Heart left ventricle (tissue), 16 donors: ENCODE measurements around the gene TNFRSF18. TPM values are rescaled to one million over a fixed set of nuclear protein-coding genes. Genes with fewer than 3 reads are reported as not detected.
"Not testable (repeated sequence)": the region's sequence is repeated elsewhere in the genome, so short reads cannot be mapped to it uniquely, and the experiment has no call there.

Experiments used
- ATAC-seq, 4 donors: fragments of 200-7000 bp; cut with Tn5 transposase; one replicate each; pipeline ENCODE4 v1.9.1; 2020 to 2022; ENCODE audit warnings: moderate library complexity in 4 of 4, mild to moderate bottlenecking in 3 of 4, moderate number of reproducible peaks in 1 of 4
- DNase-seq, 5 donors: peaks; one replicate each; pipeline ENCODE4 v3.0.0-alpha.2; 2020
- H3K27ac ChIP-seq, 12 donors: fragments of 200-600 bp; sonication (generic) in 4 of 12; one replicate each; pipeline versions ENCODE4 v1.5.0 to v1.8.0; 2016 to 2022; ENCODE audit warnings: mild to moderate bottlenecking in 2 of 12
- H3K27me3 ChIP-seq, 9 donors: fragments of 200-600 bp; sonication (generic) in 2 of 9; one replicate each; pipeline versions ENCODE4 v1.5.1 to v1.8.0; 2016 to 2022; ENCODE audit warnings: mild to moderate bottlenecking in 3 of 9
- H3K36me3 ChIP-seq, 9 donors: fragments of 200-600 bp; sonication (generic) in 2 of 9; one replicate each; pipeline versions ENCODE4 v1.5.0 to v1.8.0; 2018 to 2022; ENCODE audit warnings: mild to moderate bottlenecking in 2 of 9
- H3K4me1 ChIP-seq, 12 donors: fragments of 200-600 bp; sonication (generic) in 4 of 12; one replicate each; pipeline versions ENCODE4 v1.5.0 to v1.8.0; 2016 to 2022; ENCODE audit warnings: mild to moderate bottlenecking in 3 of 12
- H3K4me3 ChIP-seq, 12 donors: fragments of 200-600 bp; sonication (generic) in 4 of 12; one replicate each; pipeline versions ENCODE4 v1.5.0 to v1.8.0; 2017 to 2022; ENCODE audit warnings: mild to moderate bottlenecking in 9 of 12, moderate library complexity in 4 of 12
- H3K9me3 ChIP-seq, 12 donors: fragments of 200-600 bp; sonication (generic) in 4 of 12; one replicate each; pipeline versions ENCODE4 v1.5.0 to v1.8.0; 2016 to 2022; ENCODE audit warnings: mild to moderate bottlenecking in 1 of 12
- POLR2A ChIP-seq, 2 donors: fragments of 450-650 bp; IDR thresholded peaks; one replicate each; pipeline ENCODE4 v1.6.1; 2017; ENCODE audit warnings: antibody characterized with exemption in 2 of 2, mild to moderate bottlenecking in 2 of 2, moderate library complexity in 2 of 2
- WGBS, 4 donors: extraction: QIAGEN DNeasy Blood & Tissue Kit in 2 of 4; methylation state at CpG; one replicate each; pipeline versions ENCODE4 v1.1.5 to v1.1.7; 2013 to 2018; 5-methylcytosine and 5-hydroxymethylcytosine counted together
- intact Hi-C, 10 donors: fragments of 100-400 bp; cut with DNase I; formaldehyde crosslinking; loops; one replicate each; pipeline versions ENCODE4 v1.11.1 to v1.14.2; 2022
- polyA plus RNA-seq, 2 donors: library from polyadenylated mRNA; stranded (reverse); fragments of 200-250 nt; gene quantifications; one replicate each; pipeline ENCODE4 v1.2.3, GENCODE V29; 2013
- total RNA-seq, 9 donors: library from RNA; depleted of rRNA in 2 of 9; stranded (reverse); fragments of >200 nt in 2 of 9; fragmentation: NEBNext Ultra II Directional in 3 of 9; extraction: Animal tissue kit (Norgen Biotek cat#: 25700) in 3 of 9; gene quantifications; one replicate each; pipeline versions ENCODE4 v1.1.0 to v1.2.4, GENCODE V29; 2016 to 2023
- TF ChIP-seq, protein P1 (sequence below), 12 donors: fragments of 200-600 bp; sonication (generic) in 4 of 12; IDR thresholded peaks; one replicate each; pipeline versions ENCODE4 v1.5.0 to v1.8.0; 2018 to 2022; ENCODE audit warnings: antibody characterized with exemption in 12 of 12, mild to moderate bottlenecking in 5 of 12
- donor health status: ischemic (EF 13 %, LVEDD 7.1; RV severe dilation, severe dysfunction).
- donor health status: healthy with polysubstance abuse.
- donor health status: DM: no; HTN: yes; CAD: no.
- donor health status: DM: no; HTN: no; CAD: no.
- donor health status: ischemic (EF 25% LVEDD 6.9; RV normal size, moderate dysfunction).
- donor health status: ischemic (EF 25% LVEDD 5.7; RV mildly dilated, moderate dysfunction).
- donor health status: healthy.
- donor health status: DM: yes; HTN: yes; CAD: no.
- donor health status: ischemic (EF 35%, LVEDD 5.7; RV mildly dilated, moderate dysfunction).
- donor health status: nonischemic (EF 11% LVEDD 7.7; RV severe dilation, severe dysfunction).
- donor health status: DM: yes; HTN: yes; CAD: no.
- donor health status: PGD.
- donor health status: ischemic (EF 29% LVEDD 5.4; RV normal size, mild dysfunction).
- donor health status: nonischemic (EF 23%, LVEDD 6.1; RV moderate dilation, normal function).

Gene TNFRSF18
- total and polyA plus RNA-seq, 11 donors, result 0.24 to 0.93 (median 0.77) TPM; not detected in 8

DNA sequence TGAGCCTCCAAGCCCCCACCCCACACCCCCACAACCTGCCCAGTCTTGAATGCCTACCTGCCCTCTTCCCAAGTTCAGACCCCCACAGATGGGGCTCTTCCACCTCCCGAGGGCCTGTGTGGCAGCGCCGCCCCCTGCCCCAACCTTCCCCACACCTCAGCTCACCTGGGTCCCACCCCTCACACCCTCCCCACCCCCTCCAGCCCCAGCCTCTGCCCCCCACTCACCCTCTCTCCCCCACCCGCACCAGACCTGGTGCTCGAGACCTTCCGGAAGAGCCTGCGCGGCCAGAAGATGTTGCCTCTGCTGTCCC is 9.2 kb downstream of the TNFRSF18 start:
- no peaks in the 10 kb centered on the region for H3K36me3 ChIP-seq
- peaks cover 0 to 17% (median 0%) of the 10 kb centered on the region in 12 donors for H3K9me3 ChIP-seq
- peaks cover 0 to 13% (median 8%) of the 10 kb centered on the region in 12 donors for H3K4me1 ChIP-seq
- intact Hi-C loops, result loop anchor here in 1 of 10 donors (5.0 kb wide), 1 partner anchor 40 kb away; no protein-coding TSS in a partner anchor
- peak in 1 of 5 donors; percentile 27 for DNase-seq
- 86 to 95% (median 91%) methylated on average over 4 to 8 of the region's 8 CpGs for WGBS, 4 donors
- no peak overlapping the region for H3K27ac ChIP-seq
- TF ChIP-seq, protein P1, sequence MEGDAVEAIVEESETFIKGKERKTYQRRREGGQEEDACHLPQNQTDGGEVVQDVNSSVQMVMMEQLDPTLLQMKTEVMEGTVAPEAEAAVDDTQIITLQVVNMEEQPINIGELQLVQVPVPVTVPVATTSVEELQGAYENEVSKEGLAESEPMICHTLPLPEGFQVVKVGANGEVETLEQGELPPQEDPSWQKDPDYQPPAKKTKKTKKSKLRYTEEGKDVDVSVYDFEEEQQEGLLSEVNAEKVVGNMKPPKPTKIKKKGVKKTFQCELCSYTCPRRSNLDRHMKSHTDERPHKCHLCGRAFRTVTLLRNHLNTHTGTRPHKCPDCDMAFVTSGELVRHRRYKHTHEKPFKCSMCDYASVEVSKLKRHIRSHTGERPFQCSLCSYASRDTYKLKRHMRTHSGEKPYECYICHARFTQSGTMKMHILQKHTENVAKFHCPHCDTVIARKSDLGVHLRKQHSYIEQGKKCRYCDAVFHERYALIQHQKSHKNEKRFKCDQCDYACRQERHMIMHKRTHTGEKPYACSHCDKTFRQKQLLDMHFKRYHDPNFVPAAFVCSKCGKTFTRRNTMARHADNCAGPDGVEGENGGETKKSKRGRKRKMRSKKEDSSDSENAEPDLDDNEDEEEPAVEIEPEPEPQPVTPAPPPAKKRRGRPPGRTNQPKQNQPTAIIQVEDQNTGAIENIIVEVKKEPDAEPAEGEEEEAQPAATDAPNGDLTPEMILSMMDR (IDR thresholded peaks at IDR 0.05), result no peak
- no peak for TF ChIP-seq POLR2A (IDR thresholded peaks at IDR 0.05)
- H3K4me3 ChIP-seq, result no peak overlapping the region
- no peak for ATAC-seq
- peaks cover 0 to 15% (median 5%) of the 10 kb centered on the region in 9 donors for H3K27me3 ChIP-seq

DNA sequence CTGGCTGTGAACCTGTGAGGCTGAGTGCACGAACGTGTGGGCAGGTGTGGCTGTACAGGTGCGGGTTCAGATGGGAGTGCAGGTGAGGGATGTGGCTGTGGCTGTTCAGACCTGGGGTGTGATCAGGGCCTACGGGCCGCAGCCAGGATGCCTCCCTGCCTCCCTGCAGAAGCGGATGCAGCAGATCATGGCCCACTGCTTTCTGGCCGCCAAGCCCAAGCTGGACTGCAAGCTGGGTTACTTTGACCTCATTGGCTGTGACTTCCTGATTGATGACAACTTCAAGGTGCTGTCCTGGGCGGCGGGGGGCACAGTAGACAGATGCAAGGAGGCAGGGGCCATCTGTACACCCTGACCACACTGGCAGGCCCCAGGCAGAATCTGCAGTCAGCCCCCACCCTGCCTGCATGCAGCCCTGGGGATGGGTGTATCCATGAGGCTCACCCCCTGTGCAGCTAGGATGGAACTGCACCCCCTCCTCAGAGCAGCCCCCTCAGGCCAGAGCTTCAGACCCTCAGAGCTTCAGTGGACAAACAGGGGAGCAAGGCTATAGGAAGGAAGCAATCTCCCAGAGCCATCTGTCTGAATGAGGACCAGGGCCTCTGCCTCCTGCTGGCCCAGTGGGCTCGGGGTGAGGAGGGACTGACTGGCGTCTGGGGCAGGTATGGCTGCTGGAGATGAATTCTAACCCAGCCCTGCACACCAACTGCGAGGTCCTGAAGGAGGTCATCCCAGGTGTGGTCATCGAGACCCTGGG is 9.8 kb downstream of the TNFRSF18 start:
- ATAC-seq (no peak), DNase-seq (peak in 4 of 5 donors; percentile 5 to 54 (median 14))
- TF ChIP-seq, protein P1 (IDR thresholded peaks at IDR 0.05), result no peak
- TF ChIP-seq POLR2A (IDR thresholded peaks at IDR 0.05), result no peak

DNA sequence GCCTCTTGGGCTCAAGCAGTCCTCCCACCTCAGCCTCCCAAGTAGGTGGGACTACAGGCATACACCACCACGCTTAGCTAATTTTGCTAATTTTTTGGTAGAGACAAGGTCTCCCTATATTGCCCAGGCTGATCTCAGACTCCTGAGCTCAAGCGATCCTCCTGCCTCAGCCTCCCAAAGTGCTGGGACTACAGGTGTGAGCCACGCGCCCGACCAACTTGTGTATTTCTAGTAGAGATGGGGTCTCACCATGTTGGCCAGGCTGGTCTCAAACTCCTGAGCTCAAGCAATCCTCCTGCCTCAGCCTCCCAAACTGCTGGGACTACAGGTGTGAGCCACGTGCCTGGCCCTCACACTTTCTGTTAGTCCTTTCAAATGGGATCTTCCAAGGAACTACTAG is 10.7 kb downstream of the TNFRSF18 start:
- peaks cover 0 to 17% (median 0%) of the 10 kb centered on the region in 12 donors for H3K9me3 ChIP-seq
- H3K27ac ChIP-seq, H3K4me3 ChIP-seq, H3K36me3 ChIP-seq, ATAC-seq, H3K27me3 ChIP-seq, H3K4me1 ChIP-seq: not testable (repeated sequence)
- intact Hi-C loops, result loop anchor here in 1 of 10 donors (5.0 kb wide), 1 partner anchor 38 kb away; no protein-coding TSS in a partner anchor
- WGBS, 4 donors, result 81 to 96% (median 92%) methylated on average over 6 of the region's 6 CpGs
- DNase-seq, result peak in 1 of 5 donors; percentile 3

More for the DNA sequence above, 9.8 kb downstream of the TNFRSF18 start:
- no peaks in the 10 kb centered on the region for H3K36me3 ChIP-seq
- peaks cover 0 to 13% (median 8%) of the 10 kb centered on the region in 12 donors for H3K4me1 ChIP-seq
- intact Hi-C loops, result loop anchor here in 1 of 10 donors (5.0 kb wide), 1 partner anchor 39 kb away; no protein-coding TSS in a partner anchor
- peaks cover 0 to 17% (median 0%) of the 10 kb centered on the region in 12 donors for H3K9me3 ChIP-seq
- H3K27ac ChIP-seq, result no peak overlapping the region
- no peak overlapping the region for H3K4me3 ChIP-seq
- H3K27me3 ChIP-seq, result peaks cover 0 to 15% (median 5%) of the 10 kb centered on the region in 9 donors
- WGBS, 4 donors, result 69 to 85% (median 77%) methylated on average over 11 to 13 of the region's 13 CpGs

DNA sequence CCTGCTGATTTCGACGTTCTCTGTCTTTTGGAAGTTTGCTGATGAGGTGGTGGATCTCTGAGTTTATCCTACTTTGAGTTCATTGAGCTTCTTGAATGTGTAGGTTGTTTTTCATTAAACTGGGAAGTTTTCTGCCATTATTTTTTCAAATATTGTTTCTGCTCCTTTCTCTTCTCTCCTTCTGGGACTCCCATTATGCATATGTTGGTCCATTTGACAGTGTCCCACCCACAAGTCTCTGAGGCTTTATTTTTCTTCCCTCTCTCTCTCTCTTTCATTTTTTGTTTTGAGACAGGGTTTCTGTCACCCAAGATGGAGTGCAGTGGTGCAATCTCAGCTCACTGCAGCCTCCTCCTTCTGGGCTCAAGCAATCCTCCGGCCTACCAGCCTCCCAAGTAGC is 11.7 kb downstream of the TNFRSF18 start:
- Histone ChIP-seq H3K4me1 (no peaks in the 10 kb centered on the region), H3K9me3 (peaks cover 0 to 17% (median 0%) of the 10 kb centered on the region in 12 donors), H3K36me3 (no peaks in the 10 kb centered on the region), H3K27me3 (no peaks in the 10 kb centered on the region), H3K27ac (no peak overlapping the region), H3K4me3 (no peak overlapping the region)
- intact Hi-C loops, result loop anchor here in 1 of 10 donors (5.0 kb wide), 1 partner anchor 37 kb away; no protein-coding TSS in a partner anchor
- WGBS, 4 donors, result 63 to 89% (median 78%) methylated on average over 3 of the region's 3 CpGs
- DNase-seq (no peak), ATAC-seq (no peak)
- no peak for TF ChIP-seq POLR2A (IDR thresholded peaks at IDR 0.05)
- TF ChIP-seq, protein P1 (IDR thresholded peaks at IDR 0.05), result no peak
